HL-60 (cell line): ENCODE results near the gene EPB41L2.

Experiments
- DNase-seq, 2 experiments: peaks; one replicate each; pipeline ENCODE4 v3.0.0-alpha.2; 2010 to 2020; ENCODE audit warnings: low read depth in 1 of 2, low spot score in 1 of 2
- H3K27ac ChIP-seq: fragments of 250-450 bp; sonication (Bioruptor Pico); replicated peaks from 2 replicates; pipeline ENCODE4 v1.5.1; 2020; ENCODE audit warnings: mild to moderate bottlenecking, moderate library complexity
- H3K27me3 ChIP-seq: fragments of 250-450 bp; sonication (Bioruptor Pico); 2 replicates; pipeline ENCODE4 v1.5.1; 2021; ENCODE audit warnings: mild to moderate bottlenecking, moderate library complexity; ENCODE audit not compliant: insufficient read depth, poor library complexity, severe bottlenecking
- H3K4me3 ChIP-seq: replicated peaks from 2 replicates; pipeline ENCODE4 v1.5.1; 2011; ENCODE audit warnings: mild to moderate bottlenecking, control low read depth, low read length; ENCODE audit not compliant: insufficient read depth
- GABPA ChIP-seq: IDR thresholded peaks from 2 replicates; pipeline ENCODE4 v1.6.1; 2012; ENCODE audit warnings: low read depth
- POLR2AphosphoS5 ChIP-seq: IDR thresholded peaks from 2 replicates; pipeline ENCODE4 v1.6.1; 2012; ENCODE audit warnings: low read depth
- SPI1 ChIP-seq: IDR thresholded peaks from 2 replicates; pipeline ENCODE4 v1.6.1; 2012; ENCODE audit warnings: low read depth, mild to moderate bottlenecking, borderline replicate concordance
- TF ChIP-seq, protein P1 (sequence below): IDR thresholded peaks from 2 replicates; pipeline ENCODE4 v1.6.1; 2012; ENCODE audit warnings: low read depth; ENCODE audit not compliant: insufficient replicate concordance
- TF ChIP-seq, protein P2 (sequence below): IDR thresholded peaks from one replicate; pipeline ENCODE4 v1.5.1; 2011; ENCODE audit warnings: low read length, control low read depth, inconsistent platforms; ENCODE audit not compliant: insufficient read depth

Gene EPB41L2

DNA sequence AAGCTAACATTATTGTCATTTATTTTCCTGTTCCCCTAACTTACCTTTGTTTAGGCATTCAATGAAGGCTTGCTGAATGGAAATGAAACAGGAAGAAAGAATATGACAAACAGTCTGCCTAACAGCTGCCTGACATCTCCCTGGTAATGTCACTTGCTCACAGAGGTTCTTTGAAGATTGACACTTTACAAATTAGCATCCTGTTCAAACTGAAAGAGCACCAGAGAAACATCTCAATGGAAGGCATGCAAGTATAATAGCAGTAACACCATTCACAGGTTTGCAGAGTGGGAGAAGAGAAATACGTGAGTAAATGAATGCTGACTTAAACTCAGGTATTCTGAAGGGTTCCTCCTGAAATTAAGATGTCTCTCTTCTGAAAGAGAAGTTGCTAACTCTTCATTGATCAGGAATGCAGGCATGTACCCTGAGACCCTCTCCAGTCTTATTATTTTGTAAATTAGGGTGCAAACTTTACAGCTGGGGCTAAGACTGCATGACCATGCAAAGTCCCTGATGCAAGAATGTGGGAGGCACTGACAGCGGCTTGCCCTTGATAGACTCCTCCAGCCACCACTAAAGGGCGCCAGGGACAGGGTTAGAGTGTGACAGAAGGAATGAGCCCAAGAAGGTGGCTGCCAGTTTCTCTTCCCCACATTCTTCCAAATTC is 237.1 kb downstream of the EPB41L2 start:
- Histone ChIP-seq H3K4me3 (no peak overlapping the region), H3K27me3 (no peaks in the 10 kb centered on the region), H3K27ac (no peak overlapping the region)
- DNase-seq, result no peak
- TF ChIP-seq, protein P1, sequence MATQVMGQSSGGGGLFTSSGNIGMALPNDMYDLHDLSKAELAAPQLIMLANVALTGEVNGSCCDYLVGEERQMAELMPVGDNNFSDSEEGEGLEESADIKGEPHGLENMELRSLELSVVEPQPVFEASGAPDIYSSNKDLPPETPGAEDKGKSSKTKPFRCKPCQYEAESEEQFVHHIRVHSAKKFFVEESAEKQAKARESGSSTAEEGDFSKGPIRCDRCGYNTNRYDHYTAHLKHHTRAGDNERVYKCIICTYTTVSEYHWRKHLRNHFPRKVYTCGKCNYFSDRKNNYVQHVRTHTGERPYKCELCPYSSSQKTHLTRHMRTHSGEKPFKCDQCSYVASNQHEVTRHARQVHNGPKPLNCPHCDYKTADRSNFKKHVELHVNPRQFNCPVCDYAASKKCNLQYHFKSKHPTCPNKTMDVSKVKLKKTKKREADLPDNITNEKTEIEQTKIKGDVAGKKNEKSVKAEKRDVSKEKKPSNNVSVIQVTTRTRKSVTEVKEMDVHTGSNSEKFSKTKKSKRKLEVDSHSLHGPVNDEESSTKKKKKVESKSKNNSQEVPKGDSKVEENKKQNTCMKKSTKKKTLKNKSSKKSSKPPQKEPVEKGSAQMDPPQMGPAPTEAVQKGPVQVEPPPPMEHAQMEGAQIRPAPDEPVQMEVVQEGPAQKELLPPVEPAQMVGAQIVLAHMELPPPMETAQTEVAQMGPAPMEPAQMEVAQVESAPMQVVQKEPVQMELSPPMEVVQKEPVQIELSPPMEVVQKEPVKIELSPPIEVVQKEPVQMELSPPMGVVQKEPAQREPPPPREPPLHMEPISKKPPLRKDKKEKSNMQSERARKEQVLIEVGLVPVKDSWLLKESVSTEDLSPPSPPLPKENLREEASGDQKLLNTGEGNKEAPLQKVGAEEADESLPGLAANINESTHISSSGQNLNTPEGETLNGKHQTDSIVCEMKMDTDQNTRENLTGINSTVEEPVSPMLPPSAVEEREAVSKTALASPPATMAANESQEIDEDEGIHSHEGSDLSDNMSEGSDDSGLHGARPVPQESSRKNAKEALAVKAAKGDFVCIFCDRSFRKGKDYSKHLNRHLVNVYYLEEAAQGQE, result no peak
- TF ChIP-seq SPI1 (no peak), POLR2AphosphoS5 (no peak), GABPA (no peak)
- TF ChIP-seq, protein P2, sequence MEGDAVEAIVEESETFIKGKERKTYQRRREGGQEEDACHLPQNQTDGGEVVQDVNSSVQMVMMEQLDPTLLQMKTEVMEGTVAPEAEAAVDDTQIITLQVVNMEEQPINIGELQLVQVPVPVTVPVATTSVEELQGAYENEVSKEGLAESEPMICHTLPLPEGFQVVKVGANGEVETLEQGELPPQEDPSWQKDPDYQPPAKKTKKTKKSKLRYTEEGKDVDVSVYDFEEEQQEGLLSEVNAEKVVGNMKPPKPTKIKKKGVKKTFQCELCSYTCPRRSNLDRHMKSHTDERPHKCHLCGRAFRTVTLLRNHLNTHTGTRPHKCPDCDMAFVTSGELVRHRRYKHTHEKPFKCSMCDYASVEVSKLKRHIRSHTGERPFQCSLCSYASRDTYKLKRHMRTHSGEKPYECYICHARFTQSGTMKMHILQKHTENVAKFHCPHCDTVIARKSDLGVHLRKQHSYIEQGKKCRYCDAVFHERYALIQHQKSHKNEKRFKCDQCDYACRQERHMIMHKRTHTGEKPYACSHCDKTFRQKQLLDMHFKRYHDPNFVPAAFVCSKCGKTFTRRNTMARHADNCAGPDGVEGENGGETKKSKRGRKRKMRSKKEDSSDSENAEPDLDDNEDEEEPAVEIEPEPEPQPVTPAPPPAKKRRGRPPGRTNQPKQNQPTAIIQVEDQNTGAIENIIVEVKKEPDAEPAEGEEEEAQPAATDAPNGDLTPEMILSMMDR, result no peak

DNA sequence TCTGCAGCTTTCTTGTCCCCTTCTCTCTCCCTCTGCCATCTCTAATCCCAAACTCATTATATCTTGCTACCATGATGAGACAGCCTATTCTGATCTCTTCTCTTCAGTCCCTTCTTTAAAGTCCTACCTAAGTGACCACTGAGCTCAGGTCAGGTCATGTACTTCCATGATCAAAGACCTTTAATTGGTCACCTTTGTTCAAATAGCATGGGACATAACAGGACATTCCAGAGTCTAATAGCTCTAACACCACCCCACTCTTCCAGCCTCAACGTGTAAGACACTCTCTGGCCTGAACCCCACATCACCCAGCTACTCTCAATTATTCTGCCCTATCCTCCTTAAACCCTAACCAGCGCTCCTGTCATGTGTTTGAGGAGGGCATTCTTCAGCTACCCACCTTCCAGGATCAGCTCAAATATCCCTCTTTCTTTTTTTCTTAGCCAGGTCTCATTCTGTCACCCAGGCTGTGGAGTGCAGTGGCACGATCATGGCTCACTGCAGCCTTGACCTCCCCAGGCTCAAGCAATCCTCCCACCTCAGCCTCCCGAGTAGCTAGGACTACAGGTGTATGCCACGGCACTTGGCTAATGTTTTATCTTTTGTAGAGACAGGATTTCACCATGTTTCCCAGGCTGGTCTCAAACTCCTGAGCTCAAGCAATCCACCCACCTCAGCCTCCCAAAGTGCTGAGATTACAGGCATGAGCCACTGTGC is 237.9 kb downstream of the EPB41L2 start:
- TF ChIP-seq GABPA (no peak), SPI1 (no peak)
- TF ChIP-seq, protein P1, result no peak
- TF ChIP-seq, protein P2, result no peak
- Histone ChIP-seq H3K27me3 (no peaks in the 10 kb centered on the region), H3K4me3 (no peak overlapping the region), H3K27ac (no peak overlapping the region)
- DNase-seq, result no peak

DNA sequence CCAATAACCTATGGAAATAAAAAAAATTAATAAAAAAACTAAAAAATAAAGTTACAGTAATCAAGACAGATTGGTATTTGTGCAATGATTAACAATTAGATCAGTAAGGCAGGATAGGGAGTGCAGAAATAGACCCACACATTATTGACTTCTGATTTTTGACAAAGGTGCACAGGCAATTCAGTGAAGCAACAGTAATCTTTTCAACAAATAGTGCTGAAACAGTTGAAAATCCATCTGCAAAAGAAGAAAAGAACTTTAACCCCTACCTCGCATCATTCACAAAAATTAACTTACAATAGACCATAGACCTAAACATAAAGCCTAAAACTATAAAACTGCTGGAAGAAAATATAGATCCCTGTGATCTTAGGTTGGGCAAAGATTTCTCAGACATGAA is 240.3 kb downstream of the EPB41L2 start:
- Histone ChIP-seq H3K27ac (no peak overlapping the region), H3K27me3 (no peaks in the 10 kb centered on the region), H3K4me3 (no peak overlapping the region)
- DNase-seq, result no peak
- TF ChIP-seq, protein P1, result no peak
- TF ChIP-seq POLR2AphosphoS5, result no peak
- TF ChIP-seq, protein P2, result no peak
